MCF 10A (cell line): Measurements from ENCODE around the gene PFN3. TPM values are rescaled to one million over a fixed set of nuclear protein-coding genes. Genes with fewer than 3 reads are reported as not detected.

ENCODE experiments used
- BruUV-seq: library from RNA; stranded (reverse); fragments of 400-500 nt; replicated peaks from 2 replicates; lab custom pipeline; 2021; lab: Mats Ljungman, UMichigan
- CTCF ChIA-PET: fragments of 300-600 bp; sonication (Branson Sonifier 250); formaldehyde crosslinking; extraction: SDS; loops from one replicate; lab custom pipeline; 2021; ENCODE audit warnings: antibody characterized with exemption, inconsistent platforms; lab: Yijun Ruan, JAX
- POLR2A ChIA-PET: fragments of 300-600, 350-650 bp; sonication (Branson Sonifier 250); formaldehyde crosslinking; extraction: SDS; loops from one replicate; lab custom pipeline; 2020; ENCODE audit warnings: antibody characterized with exemption, inconsistent platforms; lab: Yijun Ruan, JAX
- DNase-seq: peaks from one replicate; pipeline ENCODE4 v3.0.0-alpha.2; 2018; ENCODE audit not compliant: unreplicated experiment
- H3K27ac Mint-ChIP-seq: one replicate; pipeline ENCODE4 v1.8.0; 2022; ENCODE audit warnings: mild to moderate bottlenecking, low read depth, mixed read lengths; ENCODE audit not compliant: unreplicated experiment
- H3K27me3 Mint-ChIP-seq: one replicate; pipeline ENCODE4 v1.8.0; 2022; ENCODE audit warnings: mixed read lengths; ENCODE audit not compliant: insufficient read depth, unreplicated experiment
- H3K36me3 Mint-ChIP-seq: one replicate; pipeline ENCODE4 v1.8.0; 2022; ENCODE audit warnings: mild to moderate bottlenecking, moderate library complexity, mixed read lengths; ENCODE audit not compliant: insufficient read depth, unreplicated experiment
- H3K4me1 Mint-ChIP-seq: one replicate; pipeline ENCODE4 v1.8.0; 2022; ENCODE audit warnings: mixed read lengths; ENCODE audit not compliant: insufficient read depth, unreplicated experiment
- H3K4me3 Mint-ChIP-seq: one replicate; pipeline ENCODE4 v1.8.0; 2022; ENCODE audit warnings: mild to moderate bottlenecking, moderate library complexity, mixed read lengths; ENCODE audit not compliant: unreplicated experiment
- H3K9me3 Mint-ChIP-seq: one replicate; pipeline ENCODE4 v1.8.0; 2022; ENCODE audit warnings: mixed read lengths; ENCODE audit not compliant: unreplicated experiment
- intact Hi-C: fragments of 100-400 bp; cut with micrococcal nuclease; formaldehyde crosslinking; loops from 2 replicates; pipeline ENCODE4 v1.14.1; 2022
- total RNA-seq: library from RNA; stranded (reverse); gene quantifications from 2 replicates; pipeline ENCODE4 v1.2.3, GENCODE V29; 2022
- TF ChIP-seq, protein P1 (sequence below): fragments of 200-600 bp; IDR thresholded peaks from one replicate; pipeline ENCODE4 v1.8.0; 2022; ENCODE audit warnings: antibody characterized with exemption, mild to moderate bottlenecking; ENCODE audit not compliant: unreplicated experiment

The PFN3 gene
- total RNA-seq, 1 experiment from 2014 or later, result not detected

DNA sequence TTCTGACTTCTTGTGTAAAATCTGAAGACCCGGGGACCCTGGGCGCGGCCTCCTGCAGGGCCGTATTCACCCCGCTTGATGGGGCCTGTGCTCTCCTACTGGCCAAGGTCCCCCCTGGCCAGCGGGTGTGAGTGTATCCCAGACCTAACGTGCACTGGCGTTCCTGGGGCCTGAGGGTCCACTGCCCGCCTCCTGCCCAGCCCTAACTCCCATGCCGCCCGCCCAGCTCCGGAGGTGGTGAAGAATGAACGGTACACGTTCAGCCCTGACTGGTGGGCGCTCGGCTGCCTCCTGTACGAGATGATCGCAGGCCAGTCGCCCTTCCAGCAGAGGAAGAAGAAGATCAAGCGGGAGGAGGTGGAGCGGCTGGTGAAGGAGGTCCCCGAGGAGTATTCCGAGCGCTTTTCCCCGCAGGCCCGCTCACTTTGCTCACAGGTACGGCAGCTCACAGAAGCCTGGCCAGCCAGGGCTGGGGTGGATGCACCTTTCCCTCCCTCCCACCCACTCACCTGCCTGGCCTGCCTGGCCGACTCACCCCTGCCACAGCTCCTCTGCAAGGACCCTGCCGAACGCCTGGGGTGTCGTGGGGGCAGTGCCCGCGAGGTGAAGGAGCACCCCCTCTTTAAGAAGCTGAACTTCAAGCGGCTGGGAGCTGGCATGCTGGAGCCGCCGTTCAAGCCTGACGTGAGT lies 35.5 kb upstream of the PFN3 start:
- ChIA-PET POLR2A (interaction anchor here (1.5 to 17.7 kb wide), 2 partner anchors 7 to 10 kb away, joined by 5 to 217 read pairs; partner anchors contain the start of gene GRK6), CTCF (interaction anchor here (1.4 to 1.8 kb wide), 3 partner anchors 16 to 65 kb away, joined by 4 to 5 read pairs (median 5); no protein-coding TSS in a partner anchor)
- H3K36me3 Mint-ChIP-seq, result peaks cover 73% of the 10 kb centered on the region

DNA sequence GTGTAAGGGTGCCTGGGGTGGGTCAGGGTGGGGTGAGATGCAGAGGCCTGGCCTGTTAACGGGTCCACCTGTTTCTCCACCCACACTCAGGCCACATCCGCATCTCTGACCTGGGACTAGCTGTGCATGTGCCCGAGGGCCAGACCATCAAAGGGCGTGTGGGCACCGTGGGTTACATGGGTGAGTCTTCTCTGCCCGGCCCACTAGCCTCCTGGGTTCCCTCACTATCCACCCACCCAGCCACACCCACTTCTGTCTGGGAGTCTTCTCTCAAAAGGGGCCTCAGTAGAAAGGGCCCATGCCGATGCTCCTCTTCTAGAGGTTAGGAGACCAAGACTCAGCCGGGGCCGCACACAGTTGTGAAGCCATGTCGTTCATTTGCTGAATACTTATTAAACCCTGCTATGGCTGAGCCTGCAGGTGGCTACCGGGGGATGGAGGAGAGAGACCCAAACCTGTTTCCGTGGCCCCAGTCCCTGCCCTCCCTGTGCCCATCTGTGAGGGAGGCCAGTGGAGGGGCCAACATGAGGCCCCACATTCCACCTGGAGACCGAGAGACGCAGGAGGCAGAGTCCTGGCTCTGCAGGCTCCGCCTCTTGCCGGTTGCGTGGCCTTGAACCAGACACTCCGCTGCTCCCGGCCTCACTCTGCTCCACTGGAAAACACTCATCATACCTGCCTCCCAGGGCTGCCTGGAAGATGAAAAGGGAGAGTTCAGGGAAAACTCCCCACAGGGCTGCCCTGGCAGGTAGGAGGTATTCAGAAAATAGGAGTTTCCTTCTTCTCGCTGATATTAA lies 34.7 kb upstream of the PFN3 start:
- intact Hi-C loops, result no loop called here
- BruUV-seq, result no TSS peak
- peaks cover 20% of the 10 kb centered on the region for H3K4me1 Mint-ChIP-seq
- CTCF ChIA-PET, result interaction anchor here (1.2 to 1.8 kb wide), 2 partner anchors 11 to 31 kb away, joined by 5 to 6 read pairs; no protein-coding TSS in a partner anchor
- TF ChIP-seq, protein P1, sequence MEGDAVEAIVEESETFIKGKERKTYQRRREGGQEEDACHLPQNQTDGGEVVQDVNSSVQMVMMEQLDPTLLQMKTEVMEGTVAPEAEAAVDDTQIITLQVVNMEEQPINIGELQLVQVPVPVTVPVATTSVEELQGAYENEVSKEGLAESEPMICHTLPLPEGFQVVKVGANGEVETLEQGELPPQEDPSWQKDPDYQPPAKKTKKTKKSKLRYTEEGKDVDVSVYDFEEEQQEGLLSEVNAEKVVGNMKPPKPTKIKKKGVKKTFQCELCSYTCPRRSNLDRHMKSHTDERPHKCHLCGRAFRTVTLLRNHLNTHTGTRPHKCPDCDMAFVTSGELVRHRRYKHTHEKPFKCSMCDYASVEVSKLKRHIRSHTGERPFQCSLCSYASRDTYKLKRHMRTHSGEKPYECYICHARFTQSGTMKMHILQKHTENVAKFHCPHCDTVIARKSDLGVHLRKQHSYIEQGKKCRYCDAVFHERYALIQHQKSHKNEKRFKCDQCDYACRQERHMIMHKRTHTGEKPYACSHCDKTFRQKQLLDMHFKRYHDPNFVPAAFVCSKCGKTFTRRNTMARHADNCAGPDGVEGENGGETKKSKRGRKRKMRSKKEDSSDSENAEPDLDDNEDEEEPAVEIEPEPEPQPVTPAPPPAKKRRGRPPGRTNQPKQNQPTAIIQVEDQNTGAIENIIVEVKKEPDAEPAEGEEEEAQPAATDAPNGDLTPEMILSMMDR, result no peak
- DNase-seq, result no peak
- H3K4me3 Mint-ChIP-seq, result no peak overlapping the region
- H3K27ac Mint-ChIP-seq, result no peak overlapping the region
- POLR2A ChIA-PET, result interaction anchor here (12.5 kb wide), 1 partner anchor 10 kb away, joined by 217 read pairs; the partner anchor contains the start of gene PRR7
- H3K36me3 Mint-ChIP-seq, result peaks cover 79% of the 10 kb centered on the region
- H3K27me3 Mint-ChIP-seq, result no peaks in the 10 kb centered on the region
- H3K9me3 Mint-ChIP-seq, result no peaks in the 10 kb centered on the region

More for the DNA sequence above, 35.5 kb upstream of the PFN3 start:
- H3K4me3 Mint-ChIP-seq, result no peak overlapping the region
- H3K27ac Mint-ChIP-seq, result no peak overlapping the region
- TF ChIP-seq, protein P1, result no peak
- DNase-seq, result no peak
- BruUV-seq, result TSS peak; percentile 3
- intact Hi-C loops, result no loop called here
- H3K9me3 Mint-ChIP-seq, result no peaks in the 10 kb centered on the region
- H3K27me3 Mint-ChIP-seq, result no peaks in the 10 kb centered on the region
- H3K4me1 Mint-ChIP-seq, result peaks cover 12% of the 10 kb centered on the region

DNA sequence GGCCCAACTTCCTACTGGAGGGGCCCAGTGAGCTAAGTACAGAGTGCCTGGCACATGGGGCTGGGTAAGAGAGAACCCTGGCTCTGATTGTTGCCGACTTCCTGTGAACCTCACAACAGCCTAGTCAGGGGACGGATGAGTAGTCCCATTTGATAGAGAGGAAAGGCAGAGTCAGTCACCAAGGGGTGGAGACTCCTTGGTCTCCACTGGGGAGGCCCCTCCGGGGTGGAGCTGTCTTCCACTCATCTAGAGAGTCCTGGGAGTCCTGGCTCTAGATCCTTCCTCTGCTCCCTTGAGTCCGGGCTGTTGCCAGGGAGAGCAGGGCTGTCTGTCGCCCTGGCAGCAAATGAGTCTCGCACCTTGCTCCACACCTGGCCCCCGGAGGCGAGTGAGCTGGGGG lies 34.0 kb upstream of the PFN3 start:
- no peaks in the 10 kb centered on the region for H3K9me3 Mint-ChIP-seq
- H3K4me3 Mint-ChIP-seq, result no peak overlapping the region
- POLR2A ChIA-PET, result interaction anchor here (12.5 kb wide), 1 partner anchor 10 kb away, joined by 217 read pairs; the partner anchor contains the start of gene PRR7
- no peak overlapping the region for H3K27ac Mint-ChIP-seq
- TF ChIP-seq, protein P1, result no peak
- H3K27me3 Mint-ChIP-seq, result no peaks in the 10 kb centered on the region
- H3K36me3 Mint-ChIP-seq, result peaks cover 76% of the 10 kb centered on the region
- intact Hi-C loops, result no loop called here
- BruUV-seq, result no TSS peak
- CTCF ChIA-PET, result interaction anchor here (0.6 to 1.2 kb wide), 2 partner anchors 7 to 12 kb away, joined by 3 to 6 read pairs; no protein-coding TSS in a partner anchor
- H3K4me1 Mint-ChIP-seq, result peaks cover 21% of the 10 kb centered on the region
- no peak for DNase-seq
